Measurements from ENCODE around the gene ADAM15.

DNA sequence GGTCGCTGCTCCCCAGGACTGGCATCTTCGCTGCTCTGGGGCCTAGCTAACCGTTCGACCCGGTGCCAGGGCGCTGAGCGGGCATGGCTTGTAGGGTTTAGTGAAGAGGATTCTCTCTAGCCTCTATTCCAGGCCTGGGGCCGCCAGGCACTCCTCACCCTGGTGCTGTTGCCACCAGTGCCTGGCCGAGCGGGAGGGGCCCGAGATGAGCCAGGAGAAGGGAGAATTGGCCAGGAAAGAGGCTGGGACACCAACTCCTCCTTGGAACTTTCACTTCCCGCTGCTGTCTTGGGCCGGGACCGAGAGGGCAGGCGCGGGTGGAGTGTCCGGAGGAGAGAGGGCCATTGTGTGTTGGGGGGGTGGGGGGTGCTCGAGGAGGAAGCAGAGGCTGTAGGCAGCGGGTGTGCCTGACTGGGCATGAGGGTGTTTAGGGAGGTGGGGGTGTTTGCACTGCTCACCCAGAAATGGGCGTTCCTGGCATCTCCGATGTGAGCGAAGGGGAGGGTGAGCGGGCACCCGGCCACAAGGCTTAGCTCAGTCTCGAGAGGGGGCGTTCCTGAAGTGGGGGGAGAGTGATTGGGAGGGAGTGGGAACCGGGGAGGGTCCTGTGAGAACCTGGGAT lies 772 bp downstream of the ADAM15 start:
- TF ChIP-seq, protein P1, sequence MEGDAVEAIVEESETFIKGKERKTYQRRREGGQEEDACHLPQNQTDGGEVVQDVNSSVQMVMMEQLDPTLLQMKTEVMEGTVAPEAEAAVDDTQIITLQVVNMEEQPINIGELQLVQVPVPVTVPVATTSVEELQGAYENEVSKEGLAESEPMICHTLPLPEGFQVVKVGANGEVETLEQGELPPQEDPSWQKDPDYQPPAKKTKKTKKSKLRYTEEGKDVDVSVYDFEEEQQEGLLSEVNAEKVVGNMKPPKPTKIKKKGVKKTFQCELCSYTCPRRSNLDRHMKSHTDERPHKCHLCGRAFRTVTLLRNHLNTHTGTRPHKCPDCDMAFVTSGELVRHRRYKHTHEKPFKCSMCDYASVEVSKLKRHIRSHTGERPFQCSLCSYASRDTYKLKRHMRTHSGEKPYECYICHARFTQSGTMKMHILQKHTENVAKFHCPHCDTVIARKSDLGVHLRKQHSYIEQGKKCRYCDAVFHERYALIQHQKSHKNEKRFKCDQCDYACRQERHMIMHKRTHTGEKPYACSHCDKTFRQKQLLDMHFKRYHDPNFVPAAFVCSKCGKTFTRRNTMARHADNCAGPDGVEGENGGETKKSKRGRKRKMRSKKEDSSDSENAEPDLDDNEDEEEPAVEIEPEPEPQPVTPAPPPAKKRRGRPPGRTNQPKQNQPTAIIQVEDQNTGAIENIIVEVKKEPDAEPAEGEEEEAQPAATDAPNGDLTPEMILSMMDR (IDR thresholded peaks at IDR 0.05) = no peak
- TF ChIP-seq HDAC2 (IDR thresholded peaks at IDR 0.05) = no peak
- no peak for TF ChIP-seq CHD2 (IDR thresholded peaks at IDR 0.05; ENCODE audit: low read length, partially characterized antibody)
- no peak for TF ChIP-seq POLR2A (IDR thresholded peaks at IDR 0.05; ENCODE audit: low read length)
- no peak for TF ChIP-seq MYC (IDR thresholded peaks at IDR 0.05; ENCODE audit: borderline replicate concordance, low read length)
- no peak for TF ChIP-seq KDM1A (IDR thresholded peaks at IDR 0.05; ENCODE audit: low read depth)
- TF ChIP-seq, protein P2, sequence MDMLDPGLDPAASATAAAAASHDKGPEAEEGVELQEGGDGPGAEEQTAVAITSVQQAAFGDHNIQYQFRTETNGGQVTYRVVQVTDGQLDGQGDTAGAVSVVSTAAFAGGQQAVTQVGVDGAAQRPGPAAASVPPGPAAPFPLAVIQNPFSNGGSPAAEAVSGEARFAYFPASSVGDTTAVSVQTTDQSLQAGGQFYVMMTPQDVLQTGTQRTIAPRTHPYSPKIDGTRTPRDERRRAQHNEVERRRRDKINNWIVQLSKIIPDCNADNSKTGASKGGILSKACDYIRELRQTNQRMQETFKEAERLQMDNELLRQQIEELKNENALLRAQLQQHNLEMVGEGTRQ (IDR thresholded peaks at IDR 0.05) = no peak
- no peak for TF ChIP-seq SMC3 (IDR thresholded peaks at IDR 0.05)
- no peak for TF ChIP-seq EP300 (IDR thresholded peaks at IDR 0.05)
- no peak for TF ChIP-seq CEBPB (IDR thresholded peaks at IDR 0.05)
- no peak for TF ChIP-seq ZSCAN20 (CRISPR knock-in tag; IDR thresholded peaks at IDR 0.05)
- no peak for TF ChIP-seq CBX2 (IDR thresholded peaks at IDR 0.05; ENCODE audit: borderline replicate concordance, low read depth)
- TF ChIP-seq NR3C1 (IDR thresholded peaks at IDR 0.05) = no peak

Data from A549 (cell line).